A204.1 (cell line): ENCODE measurements around the gene RAC2.

Source experiments
- FAIRE-seq: peaks from 2 replicates; lab custom pipeline; 2012; peaks lifted over from hg19 to GRCh38; lab: Jason Lieb, UNC

Gene RAC2

DNA sequence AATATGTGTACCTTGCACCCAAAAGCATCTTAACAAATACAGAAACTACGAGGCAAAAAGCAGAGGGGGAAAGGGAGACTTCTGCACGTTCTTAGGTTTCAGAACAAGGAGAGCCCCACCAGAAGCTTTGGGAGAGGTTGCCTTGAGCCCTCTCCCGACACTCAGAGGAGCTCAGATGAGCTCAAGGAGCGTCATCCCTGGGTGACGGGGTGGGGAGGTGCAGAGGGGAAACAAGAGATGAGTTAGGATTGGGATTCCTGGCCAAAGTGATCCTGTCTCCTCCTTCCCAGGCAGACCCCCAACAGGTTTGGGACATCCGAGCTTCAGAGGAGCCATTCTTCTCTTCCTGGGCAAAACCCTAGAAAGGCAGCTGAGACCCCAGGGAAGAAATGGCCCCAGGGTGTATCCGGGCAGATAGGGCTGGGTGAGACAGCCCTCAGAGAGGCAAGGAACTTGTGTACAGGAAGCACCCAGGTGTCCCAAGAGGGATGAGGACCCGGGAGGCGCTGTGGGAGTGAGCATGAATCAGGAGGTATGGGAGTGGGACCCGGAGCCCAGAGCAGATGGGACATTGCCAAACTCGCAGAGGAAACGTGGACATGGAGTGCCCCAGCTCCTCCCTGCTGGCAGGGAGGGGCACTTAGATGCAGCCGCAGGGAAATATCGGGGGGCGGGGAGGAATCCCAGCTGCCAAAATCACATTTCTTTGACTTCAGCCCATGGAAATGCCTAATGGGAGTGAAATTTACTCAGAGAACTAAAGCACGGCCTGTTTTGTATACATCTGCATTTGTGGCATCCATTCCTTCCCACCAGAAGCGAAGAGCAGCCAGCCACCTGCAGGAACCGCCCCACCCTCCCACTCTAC is 68.4 kb downstream of the RAC2 start:
- FAIRE-seq, result no peak
